GM18870 (cell line): Measurements from ENCODE around the gene MYMX.
A peak's percentile ranks its signal among the peaks of the same experiment; 100 is the strongest.
"Not testable (repeated sequence)": the region's sequence is repeated elsewhere in the genome, so short reads cannot be mapped to it uniquely, and the experiment has no call there.

Experiments
- ATAC-seq: cut with Tn5 transposase; IDR thresholded peaks from one replicate; pipeline ENCODE4 v1.9.1; 2021; ENCODE audit warnings: moderate library complexity; ENCODE audit not compliant: unreplicated experiment

MYMX gene

DNA sequence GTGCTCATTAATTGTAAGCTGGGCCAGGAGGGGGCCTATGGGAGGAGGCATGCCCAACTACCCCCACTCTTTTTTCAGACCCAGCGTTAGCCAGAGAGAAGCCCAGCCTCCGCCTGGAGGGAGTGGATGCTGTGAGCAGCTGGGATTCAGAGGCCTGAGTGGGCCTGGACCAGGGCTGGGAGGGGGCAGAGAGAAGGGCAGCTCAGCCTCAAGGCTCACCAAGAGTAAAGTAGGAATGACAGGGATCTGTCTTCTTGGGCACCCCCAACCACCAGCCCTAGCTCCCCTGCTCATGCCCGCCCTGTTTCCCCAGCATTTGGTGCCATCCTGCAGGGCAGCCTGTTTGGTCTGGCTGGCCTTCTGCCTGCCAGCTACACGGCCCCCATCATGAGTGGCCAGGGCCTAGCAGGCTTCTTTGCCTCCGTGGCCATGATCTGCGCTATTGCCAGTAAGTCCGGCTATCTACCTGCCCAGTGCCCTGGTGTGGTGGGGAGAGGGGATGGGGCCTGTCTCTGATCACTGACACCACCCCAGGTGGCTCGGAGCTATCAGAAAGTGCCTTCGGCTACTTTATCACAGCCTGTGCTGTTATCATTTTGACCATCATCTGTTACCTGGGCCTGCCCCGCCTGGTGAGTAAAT, 13.4 kb downstream of the MYMX start:
- no peak for ATAC-seq

DNA sequence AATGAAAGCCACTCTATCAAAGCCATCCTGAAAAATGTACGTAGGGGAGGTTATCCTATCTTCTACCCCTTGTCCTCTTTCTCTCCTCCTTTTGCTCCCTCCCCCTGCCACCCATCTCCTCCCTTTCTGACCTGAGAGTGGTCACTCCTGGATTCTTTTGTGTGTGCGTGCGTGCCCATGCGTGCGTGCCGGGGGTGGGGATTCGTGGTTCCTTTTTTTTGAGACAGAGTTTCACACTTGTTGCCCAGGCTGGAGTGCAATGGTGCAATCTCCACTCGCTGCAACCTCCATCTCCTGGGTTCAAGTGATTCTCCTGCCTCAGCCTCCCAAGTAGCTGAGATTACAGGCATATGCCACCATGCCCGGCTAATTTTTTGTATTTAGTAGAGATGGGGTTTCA, 14.7 kb downstream of the MYMX start:
- ATAC-seq, result not testable (repeated sequence)

DNA sequence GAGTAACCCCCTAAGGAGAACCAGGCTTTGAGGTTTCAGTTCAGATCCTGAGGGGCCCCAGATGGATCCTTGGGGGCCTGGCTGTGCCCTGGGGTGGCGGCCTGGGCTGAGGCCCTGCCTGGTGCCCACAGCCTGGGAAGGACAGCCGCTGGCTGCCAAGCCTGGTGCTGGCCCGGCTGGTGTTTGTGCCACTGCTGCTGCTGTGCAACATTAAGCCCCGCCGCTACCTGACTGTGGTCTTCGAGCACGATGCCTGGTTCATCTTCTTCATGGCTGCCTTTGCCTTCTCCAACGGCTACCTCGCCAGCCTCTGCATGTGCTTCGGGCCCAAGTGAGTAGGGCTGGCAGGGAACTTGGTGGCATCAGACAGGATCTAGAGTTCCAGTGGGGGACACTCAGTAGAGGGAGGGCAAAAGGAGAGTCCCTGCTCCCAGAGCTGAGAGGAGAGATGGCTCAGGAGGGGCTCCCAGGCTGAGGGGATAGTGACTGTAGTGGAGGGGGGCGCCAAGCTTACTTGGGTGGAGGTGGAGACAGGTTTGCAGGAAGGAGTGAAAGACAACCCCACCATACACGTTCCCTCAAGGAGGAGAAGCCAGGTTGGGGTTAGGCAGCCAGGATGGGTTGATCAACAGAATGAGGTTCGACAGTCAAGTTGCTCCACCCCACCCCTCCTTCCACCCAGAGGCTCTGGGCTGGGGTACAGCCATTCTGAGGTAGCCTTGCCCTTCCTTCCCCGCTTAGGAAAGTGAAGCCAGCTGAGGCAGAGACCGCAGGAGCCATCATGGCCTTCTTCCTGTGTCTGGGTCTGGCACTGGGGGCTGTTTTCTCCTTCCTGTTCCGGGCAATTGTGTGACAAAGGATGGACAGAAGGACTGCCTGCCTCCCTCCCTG, 16.2 kb downstream of the MYMX start:
- ATAC-seq, result no peak

DNA sequence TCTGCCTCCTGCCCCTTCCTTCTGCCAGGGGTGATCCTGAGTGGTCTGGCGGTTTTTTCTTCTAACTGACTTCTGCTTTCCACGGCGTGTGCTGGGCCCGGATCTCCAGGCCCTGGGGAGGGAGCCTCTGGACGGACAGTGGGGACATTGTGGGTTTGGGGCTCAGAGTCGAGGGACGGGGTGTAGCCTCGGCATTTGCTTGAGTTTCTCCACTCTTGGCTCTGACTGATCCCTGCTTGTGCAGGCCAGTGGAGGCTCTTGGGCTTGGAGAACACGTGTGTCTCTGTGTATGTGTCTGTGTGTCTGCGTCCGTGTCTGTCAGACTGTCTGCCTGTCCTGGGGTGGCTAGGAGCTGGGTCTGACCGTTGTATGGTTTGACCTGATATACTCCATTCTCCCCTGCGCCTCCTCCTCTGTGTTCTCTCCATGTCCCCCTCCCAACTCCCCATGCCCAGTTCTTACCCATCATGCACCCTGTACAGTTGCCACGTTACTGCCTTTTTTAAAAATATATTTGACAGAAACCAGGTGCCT, 16.9 kb downstream of the MYMX start:
- ATAC-seq, result no peak

DNA sequence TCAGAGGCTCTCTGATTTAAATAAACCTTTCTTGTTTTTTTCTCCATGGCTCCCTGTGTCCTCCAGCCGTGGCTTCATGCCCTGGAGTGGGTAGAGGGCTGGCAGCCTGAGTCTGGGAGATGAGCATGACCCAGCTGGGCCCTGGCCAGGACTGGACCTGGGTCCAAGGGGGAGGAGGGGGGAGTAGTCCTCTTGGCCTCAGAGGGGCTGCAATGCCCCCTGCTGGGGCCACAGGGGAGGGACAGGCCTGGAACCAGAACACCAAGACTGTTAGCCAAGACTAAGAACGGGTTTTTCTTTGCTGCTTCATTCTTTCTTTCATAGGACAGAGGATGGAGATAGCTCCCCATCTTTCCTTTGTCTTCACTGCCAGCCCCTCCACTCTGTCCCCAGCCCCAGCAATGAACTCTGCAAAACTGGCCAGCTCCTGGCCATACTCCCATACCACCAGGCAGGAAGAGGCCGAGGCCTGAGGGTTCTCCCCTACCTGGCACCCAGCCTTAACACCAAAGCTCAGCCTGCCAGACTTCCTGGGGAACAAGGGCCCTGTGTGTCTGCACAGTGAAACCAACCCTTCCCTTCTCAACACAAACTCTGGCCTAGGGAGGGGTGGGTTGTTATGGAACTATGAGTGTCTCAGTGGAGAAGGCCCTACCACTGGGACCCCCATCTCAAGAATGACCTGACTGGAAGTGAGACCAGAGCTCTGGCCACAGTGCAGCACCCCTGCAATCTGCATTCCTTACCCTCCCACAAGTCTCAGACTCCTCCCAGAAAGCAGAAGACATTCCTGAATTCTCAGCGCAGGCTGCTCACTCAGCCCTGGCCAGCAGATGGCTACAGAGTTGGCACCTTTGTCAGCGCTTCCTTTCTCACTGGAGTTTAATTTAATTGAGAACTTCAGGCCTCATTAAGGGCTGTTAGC, 17.6 kb downstream of the MYMX start:
- no peak for ATAC-seq

DNA sequence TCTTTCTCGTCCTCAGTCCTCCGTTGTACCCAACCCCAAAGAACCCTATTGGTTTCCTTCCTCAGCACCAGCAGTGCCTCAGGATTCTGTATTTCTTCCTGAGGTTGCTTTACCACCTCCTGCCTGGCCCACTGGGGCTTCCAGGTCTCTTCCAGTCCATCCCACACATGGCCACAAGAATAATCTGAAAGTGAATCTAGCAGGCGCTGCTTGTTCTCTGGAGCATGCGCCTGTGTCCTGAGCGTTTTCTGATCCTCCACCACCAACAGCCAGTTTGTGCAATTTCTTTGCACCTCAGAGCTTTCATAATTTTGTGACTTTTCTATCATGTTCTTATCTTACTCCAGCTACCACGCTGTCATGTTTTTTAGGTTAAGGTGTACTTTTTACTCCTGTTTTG, 18.5 kb downstream of the MYMX start:
- ATAC-seq, result no peak

DNA sequence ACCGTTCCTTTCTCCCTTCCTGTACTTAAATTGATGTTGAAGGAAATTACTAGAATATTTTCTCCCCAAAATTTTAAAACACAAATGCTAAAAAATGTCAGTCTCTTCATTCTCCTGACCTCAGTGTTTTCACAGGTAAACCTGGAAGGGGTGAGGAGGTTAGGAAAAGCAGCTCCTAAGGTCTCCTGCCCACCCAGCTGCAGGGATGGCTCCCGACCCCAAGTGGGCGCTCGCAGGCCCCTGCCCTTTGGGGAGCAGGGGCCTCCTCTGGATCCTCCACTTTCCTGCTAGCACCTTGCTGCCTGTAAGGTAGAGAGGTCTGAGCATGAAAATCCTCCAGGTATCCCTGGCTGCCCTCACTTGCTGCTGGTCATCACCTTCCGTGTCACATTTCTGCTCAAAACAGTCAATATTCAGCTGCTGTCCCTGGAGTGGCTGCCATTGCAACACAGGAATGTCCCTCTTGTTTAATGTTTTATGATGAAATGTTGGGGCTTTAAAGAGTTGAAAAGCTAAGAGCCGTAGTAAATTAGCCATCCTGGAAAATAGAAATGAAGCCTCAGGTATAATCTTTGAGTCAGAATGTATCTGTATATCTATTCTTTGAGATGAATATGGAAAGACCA, 19.3 kb downstream of the MYMX start:
- ATAC-seq, result no peak

DNA sequence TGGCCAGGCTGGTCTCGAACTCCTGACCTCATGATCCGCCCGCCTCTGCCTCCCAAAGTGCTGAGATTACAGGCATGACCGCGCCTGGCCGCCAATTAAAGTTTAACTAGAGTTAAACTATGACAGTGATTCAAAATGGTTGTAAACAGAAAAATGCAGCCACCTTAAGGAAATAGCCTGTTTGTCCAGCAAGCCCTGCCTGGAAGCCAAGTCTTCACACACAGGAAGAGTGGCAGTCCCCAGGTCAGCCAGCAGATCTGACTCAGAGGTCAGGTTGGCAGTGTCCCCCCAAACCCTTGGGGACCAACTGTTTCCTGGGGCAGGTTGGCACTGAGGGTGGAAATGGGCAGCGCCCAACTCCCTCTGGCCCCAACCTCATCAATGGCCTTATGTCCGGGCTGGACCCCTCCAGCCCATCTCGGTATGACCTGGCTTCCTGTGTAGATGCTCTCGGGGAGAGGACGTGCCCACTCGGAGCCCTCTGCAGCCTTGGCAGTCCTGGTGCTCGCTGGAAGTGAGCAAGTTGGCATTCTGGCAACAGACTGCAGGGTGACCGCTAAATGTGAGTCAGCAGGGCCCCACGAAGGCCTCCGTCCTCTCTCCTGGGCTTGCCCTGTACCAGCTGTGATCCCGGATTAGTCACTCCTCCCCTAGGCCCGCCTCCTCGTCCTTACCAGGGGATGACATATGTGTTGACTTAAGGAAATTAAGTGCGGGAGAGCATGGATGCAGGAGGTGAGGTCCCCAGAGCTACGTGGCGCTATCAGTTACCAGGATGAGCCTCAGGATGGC, 20.5 kb downstream of the MYMX start:
- ATAC-seq, result no peak

DNA sequence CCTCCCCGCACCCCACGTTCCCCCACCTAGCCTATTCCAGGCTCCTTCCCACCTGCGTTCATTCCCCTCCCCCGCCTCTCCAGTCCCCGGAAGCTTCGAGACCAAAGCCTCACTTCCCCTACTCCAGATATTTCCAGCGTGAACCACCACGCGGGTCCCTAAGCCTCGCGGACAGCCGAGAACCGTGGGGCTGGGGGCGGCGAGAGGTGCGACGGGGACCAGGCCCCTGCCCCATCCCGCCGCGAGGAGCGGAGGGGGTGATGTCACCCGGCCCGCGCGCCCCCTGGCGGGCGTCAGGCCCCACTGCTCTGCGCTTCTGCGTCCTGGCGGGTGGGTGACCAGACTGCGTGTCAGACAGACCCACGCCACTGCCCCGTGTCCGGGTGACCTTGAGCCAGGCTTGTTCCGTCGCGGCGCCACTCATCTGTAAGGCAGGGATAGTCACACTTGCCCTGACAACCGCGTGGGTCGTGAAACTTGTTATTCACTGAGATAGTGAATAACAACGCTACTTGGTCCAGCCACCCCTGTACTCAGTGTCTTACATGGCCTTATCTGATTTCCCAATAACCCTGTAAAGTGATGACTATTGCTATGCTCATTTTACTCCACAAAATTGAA, 21.2 kb downstream of the MYMX start:
- no peak for ATAC-seq

DNA sequence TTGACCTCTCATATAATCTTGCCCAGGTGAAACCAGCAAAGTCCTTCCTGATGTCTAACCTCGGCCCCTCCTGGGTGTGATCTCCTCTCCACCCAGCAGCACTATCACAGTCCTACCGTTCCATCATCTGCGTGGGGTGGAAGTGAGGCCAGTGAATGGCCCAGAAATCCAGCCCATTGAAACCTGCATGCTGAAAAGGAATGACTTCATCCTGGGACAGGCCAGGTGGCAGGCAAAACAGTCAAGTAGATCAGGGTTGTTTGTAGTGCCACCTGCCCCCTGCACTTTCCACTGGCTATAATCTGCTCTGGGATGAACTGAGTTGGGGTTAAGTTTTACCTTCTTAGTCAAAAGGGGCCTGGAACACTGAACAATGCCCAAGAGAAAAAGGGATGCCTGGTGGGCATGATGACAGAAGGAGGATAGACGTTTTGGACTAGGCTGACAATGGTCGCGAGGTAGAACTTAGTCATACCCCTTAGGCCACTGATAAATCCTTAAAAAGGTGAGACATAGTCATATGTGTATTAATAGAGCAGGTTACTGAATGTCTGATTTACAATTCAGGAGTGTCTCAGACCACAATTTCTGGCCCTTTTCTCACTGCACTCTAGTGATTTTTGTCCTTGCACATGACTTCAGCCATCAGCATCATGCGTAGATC, 22.1 kb downstream of the MYMX start:
- no peak for ATAC-seq

DNA sequence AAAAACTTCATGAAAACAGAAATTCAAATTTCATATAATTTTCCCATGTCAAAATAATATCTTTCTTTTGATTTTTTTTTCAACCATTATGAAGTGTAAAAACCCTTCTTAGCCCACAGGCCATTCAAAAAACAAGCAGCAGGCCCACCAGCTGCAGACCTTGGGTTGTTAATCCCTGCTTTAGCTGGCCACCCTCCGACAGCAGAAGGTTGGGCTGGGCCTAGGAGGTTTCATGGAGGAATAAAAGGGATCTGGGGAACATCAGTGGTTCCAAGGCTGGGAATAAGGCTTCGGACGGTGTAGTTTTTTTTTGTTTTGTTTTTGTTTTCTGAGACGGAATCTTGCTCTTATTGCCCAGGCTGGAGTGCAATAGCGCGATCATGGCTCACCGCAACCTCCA, 26.6 kb downstream of the MYMX start:
- no peak for ATAC-seq

DNA sequence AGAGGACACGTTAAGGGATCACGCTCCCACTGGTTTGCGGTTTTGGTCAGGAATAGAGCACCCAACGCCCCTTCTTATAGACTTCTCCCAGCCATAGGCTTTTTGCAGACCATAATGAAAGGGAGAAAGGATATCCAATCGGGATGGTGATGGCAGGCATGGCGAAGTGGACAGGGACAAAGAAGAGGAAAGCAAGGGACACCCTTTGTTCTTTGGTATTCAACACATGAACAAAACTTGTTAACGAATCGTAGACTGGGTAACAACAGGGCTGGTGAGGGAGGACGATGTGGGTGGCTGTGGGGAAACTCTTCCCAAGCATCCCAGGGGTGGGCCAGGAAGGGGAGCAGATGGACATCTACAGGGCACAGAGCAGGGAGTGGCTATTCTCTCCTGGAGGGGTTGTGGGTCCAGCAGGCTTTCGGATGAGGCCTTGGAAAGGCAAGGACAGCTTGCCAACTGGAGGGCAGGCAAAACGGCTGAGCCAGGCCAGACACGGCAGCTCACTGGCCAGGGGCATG, 28.7 kb downstream of the MYMX start:
- no peak for ATAC-seq

DNA sequence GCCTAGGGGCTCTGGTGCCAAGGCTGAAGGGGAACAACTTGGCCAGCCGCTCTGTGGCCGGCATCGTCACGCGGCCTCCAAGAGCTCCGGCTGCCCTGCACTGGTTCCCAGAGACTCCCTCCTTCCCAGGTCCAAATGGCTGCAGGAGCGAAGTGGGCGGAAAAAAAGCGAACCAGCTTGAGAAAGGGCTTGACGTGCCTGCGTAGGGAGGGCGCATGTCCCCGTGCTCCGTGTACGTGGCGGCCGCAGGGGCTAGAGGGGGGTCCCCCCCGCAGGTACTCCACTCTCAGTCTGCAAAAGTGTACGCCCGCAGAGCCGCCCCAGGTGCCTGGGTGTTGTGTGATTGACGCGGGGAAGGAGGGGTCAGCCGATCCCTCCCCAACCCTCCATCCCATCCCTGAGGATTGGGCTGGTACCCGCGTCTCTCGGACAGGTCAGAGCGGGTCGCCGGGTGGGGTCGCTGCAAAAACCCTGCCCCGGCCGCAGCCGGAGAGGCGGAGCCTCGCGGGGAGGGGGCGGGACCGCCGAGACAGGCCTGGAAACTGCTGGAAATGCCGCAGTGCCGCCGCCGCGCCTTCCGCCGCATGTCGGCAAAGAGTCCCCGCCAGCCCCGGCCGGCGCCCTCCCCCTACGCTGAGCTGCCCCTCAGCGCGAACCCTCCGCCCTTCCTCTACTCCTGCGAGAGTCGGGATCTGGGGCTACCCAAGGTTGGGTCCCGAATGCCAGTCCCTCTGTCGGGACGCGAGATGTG, 29.4 kb downstream of the MYMX start:
- peak; percentile 31 for ATAC-seq

DNA sequence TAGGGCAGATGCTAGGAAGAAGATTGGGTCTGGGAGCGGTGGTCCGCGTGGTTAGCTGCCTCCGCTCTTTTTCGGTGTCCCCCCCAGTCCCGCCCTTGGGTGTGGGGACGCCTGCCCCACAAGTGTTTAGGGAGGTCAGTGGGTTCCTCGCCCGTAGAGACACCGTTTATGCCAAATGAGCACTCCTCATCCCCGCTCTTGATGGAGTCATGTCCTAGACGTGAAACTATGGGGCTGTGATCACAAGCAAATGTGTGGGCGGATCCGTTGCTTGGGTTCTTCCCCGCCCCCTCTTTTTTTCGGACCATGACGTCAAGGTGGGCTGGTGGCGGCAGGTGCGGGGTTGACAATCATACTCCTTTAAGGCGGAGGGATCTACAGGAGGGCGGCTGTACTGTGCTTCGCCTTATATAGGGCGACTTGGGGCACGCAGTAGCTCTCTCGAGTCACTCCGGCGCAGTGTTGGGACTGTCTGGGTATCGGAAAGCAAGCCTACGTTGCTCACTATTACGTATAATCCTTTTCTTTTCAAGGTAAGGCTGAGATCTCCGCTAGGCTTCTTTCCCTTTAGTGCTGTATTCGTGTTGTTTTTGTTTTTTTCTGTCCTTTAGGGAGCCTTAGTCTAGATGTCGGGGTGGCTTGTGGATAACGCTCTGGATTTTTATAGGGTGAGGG, 30.1 kb downstream of the MYMX start, which contains the start of gene HSP90AB1:
HSP90AB1 (plus strand) TSS at position 439 of the 675 bp plus-strand sequence. CDS start 1,529 bp downstream, outside the sequence.
- ATAC-seq, result peak; percentile 62

DNA sequence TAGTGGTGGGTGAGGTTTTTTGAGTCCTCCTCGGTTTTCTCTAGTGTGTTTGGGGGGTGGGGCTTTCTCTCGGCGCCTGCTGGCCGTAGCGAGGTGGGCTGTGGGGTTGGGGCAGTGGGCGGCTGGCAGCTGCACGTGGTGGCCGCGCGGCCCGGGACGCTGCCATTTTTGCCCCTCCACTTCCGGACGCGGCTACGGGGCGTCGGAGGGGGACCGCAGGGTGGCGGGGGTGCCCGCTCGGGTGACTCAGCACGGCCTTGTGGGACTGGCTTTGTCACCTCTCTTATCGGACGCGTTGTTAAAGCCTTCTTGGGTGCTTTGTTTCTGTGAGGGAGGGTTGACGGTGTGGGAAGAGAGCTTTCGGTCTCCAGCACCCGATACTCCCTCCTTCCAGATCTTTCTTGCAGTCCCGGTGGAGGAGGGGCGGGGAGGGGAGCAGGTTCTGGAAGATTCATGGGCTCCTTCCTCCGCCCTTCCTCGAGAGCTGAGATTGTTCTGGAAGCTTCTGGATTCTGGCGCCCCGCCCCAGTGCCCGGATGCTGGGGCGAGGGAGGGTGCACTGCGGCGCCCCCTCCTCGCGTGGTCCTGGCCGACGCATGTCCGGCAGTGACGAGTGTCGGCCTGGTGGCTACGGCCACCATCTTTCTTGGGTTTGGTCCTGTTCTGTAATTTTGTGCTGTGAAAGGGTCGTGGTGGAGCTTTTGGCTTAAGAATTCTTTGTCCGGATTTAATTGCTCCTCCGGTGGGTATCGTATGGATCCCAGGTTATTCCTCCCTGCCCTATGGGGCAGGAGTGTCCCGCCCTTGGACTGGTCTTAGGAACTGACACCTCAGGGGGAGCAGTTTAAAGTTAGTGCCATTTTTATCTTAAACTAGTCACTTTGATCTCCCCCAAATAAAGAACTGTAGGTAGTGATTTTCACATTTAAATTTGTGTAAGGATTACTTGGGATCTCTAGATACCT, 30.9 kb downstream of the MYMX start:
- ATAC-seq, result peak; percentile 20

DNA sequence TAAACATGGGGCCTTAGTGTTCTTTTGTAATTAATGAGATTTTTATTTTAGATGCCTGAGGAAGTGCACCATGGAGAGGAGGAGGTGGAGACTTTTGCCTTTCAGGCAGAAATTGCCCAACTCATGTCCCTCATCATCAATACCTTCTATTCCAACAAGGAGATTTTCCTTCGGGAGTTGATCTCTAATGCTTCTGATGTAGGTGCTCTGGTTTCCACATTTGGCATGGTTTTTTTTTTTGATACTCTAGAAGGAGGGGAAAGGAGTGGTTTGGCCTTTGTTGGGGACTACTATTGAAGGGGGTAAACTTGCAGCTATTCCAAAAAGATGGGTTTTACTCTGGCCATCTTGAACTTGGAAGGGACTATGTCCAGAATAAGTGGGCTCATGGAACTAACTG, 31.9 kb downstream of the MYMX start:
- no peak for ATAC-seq
